HG03159 (cell line): Measurements from ENCODE around the gene ATOH7.
"Not testable (repeated sequence)": the region's sequence is repeated elsewhere in the genome, so short reads cannot be mapped to it uniquely, and the experiment has no call there.

ENCODE experiments used
- ATAC-seq: cut with Tn5 transposase; IDR thresholded peaks from one replicate; pipeline ENCODE4 v1.9.1; 2021; ENCODE audit warnings: mild to moderate bottlenecking, moderate library complexity; ENCODE audit not compliant: unreplicated experiment

Gene ATOH7

DNA sequence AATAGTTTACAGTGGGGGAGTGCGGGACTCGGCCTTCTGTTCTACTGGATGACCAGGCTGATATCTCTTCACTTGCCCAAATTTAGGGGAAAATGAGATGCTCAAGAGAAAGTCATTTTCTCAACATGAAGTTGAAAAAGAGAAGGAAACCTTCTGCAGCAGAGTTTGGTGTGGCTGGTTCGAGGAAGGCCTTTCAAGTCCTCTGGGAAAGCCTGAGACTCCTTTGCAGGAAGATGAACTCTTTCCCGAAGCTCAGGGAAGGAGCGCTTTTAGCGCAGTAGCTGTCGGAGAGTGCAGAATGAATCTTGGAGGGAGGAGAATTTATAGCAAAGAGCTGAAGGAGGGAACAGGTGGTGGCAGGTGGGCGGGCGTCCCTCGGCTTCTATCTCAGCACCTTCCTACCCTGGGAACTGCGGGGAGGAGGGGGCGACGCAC, at the start of gene ATOH7:
TSS of gene ATOH7 (minus strand) at position 297 of the 435 bp plus-strand sequence. CDS start 436 bp downstream, outside the sequence.
- no peak for ATAC-seq

DNA sequence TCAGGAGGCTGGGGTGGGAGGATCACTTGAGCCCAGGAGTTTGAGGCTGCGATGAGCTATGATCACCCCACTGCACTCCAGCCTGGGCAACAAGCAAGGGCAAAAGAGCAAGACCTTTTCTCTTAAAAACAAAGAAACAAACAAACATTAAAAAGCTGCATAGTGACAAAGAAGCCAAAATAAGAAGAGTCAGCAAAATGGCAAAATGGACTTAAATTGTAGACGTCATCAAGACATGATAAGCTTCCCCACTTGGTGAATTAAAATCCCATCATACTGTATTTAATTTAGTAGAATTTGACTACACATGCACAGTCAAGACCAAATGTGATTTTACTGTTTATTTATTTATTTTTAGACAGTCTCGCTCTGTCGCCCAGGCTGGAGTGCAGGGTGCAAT, 48.8 kb upstream of the ATOH7 start:
- ATAC-seq, result no peak

GRCh38 chr10:68278906-68279753, 47.2 kb upstream of the ATOH7 start:
- not testable (repeated sequence) for ATAC-seq

DNA sequence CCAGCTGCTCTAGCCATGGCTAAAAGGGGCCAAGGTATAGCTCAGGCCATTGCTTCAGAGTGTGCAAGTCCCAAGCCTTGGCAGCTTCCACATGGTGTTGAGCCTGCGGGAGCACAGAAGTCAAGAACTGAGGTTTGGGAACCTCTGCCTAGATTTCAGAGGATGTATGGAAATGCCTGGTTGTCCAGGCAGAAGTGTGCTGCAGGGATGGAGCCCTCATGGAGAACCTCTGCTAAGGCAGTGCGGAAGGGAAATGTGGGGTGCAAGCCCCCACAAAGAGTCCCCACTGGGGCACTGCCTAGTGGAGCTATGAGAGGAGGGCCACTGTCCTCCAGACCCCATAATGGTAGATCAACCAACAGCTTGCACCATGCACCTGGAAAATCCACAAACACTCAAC, 45.9 kb upstream of the ATOH7 start:
- not testable (repeated sequence) for ATAC-seq

DNA sequence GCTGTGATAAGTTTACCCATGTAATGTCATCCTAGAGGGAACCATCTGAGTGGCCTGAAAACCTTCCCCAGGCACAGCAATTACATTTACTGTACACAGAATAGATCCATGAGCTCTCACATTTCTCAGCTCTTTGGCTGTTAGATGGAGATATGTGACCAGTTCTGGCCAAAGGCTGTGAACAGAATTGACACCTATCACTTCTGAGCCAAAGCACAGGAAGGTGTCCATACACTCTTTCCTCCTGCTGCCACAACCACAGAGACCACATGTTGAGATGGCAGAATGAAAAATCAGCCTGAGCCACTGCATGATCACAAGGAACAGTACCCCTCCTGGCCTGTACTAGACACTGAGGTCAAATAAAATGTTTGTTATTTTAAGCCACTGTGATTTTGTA, 44.3 kb upstream of the ATOH7 start:
- ATAC-seq, result no peak

DNA sequence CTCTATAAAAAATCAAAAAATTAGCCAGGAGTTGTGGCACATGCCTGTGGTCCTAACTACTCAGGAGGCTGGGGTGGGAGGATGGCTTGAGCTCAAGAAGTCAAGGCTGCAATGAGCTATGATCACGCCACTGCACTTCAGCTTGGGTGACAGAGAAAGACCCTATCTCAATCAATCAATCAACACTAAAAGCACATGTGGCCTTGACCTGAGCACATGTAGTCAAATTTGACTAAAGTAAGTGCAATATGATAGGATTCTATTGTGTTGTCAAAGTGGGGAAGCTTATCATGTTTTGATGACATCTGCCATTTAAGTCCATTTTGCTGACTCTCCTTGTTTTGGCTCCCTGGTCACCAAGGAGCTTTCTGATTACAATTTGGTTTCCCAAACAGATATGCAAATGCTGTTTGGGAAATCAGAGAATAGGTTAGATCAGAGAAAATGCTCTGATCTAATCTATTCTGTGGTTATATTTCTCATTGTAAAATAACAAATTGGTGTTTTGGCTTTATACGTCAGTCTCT, 43.8 kb upstream of the ATOH7 start:
- ATAC-seq, result no peak

DNA sequence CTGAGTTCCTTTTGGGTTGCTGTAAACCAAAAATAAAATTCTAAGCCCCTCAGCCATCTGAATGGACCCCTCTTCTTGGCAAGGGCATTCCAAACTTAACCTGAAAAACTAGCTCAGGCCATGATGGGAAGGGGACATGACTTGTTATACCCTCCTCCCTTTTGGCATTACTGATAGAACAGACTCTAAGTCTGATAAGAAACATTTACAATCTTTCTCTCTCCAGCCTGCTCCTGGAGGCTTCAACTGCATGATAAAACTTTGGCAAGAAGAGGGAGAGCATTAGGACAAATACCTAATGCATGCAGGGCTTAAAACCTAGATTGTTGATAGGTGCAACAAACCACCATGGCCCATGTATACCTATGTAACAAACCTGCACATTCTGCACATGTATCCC, 40.9 kb upstream of the ATOH7 start:
- no peak for ATAC-seq

DNA sequence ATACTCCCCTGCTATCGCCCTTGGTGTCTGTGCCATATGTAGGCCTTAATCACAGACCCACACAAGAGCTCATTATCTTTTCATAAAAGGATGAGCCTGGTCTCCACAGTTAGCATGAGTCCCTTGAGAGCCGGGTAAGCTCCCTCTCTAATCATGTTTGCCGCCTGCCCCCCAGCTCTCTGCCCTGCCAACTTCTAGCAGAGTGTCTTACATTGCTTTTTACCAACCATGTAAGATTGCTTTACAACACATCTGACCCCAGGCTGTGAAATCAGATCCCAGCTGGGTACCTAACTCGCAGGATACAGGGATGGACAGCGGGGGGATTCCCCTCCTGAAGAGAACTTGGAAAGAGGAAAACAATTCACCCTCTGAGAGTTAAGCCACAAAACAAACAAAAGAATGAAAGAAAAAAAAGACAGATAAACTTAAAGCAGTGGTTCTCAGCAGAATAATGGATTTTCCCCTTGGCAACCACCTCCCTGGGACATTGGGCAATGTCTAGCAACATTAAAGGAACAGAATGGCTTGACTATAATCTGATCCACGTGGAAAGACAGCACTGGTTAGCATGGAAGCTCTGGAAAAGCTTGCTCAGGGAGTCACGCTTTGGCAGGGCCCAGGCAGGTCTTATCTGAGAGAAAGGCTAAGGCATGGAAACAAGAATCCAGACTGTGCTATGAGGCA, 39.4 kb upstream of the ATOH7 start:
- no peak for ATAC-seq

- ATAC-seq, result no peak
These were observed 37.8 kb upstream of the ATOH7 start for GRCh38 chr10:68269562-68270290.

DNA sequence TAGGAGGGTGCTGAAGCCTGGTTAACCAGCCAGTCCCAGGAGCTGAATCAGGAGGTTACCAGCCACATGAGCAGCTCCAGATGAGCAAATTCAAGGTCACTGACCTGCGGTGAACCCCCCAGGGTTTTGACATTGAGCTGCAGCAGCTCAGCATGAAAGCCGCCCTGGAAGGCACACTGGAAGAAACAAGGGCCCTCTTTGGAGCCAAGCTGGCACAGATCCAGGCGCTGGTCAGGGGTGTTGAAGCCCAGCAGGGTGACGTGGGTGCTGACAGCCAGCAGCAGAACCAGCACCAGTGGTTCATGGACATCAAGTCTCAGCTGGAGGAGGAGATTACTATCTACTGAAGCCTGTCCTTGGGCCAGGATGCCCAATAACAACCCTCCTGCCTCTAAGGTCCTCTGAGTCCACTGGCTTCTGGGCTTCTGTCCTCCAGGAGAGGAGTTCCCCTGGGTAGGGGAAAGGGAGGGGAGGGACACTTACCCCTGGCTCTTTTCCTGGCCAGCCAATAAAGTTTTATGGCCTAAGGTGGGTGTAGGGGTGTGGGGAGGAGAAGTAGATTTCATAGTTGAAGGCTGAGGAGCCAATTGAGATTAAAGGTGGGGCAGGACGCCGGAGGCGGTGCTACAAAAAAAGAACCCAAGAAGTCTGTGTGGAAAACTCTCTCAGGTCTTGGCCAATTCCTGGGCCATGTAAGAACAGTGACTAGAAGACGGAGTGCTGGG, 29.4 kb upstream of the ATOH7 start:
- no peak for ATAC-seq

- ATAC-seq, result no peak
These were observed 21.4 kb upstream of the ATOH7 start for GRCh38 chr10:68253346-68253745.

DNA sequence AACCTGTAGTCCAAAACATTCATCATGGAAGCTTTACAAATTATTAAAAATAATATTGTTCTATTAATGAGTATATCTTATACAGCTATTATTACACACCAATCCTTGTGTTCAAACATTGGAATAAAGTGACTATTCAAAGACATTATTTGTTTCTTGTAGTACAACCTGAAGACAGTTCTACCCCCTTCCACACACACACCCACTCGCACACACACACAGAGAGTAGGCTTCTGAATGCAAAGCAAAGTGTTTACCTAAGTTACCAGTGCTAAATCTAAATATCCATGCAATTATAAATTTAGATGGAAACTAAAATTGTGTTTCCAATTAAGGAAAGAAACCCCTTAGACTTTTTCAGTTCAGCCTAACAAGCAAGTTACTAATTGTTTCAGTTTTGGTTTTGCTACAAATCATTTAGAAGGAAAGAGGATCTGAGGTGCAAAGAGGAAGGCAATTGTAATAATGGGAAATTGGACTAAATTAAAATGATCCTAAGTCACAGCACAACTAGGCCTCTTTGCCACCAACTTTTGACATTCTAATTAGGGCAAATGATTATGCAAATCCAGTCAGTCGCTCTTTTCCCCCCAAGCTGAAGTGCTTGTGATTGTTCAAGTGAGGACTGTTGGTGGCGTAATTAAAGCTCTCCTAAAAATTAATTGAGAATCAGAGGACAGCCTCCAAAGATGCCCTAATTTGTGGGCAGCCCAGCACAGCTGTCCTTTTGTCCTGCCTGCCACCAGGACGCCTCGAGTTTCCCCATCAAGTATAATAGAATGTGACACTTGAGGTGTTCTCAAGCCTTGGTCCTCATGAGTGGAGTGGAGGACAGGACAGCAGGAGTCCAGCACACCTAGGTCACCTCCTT, 19.9 kb upstream of the ATOH7 start:
- ATAC-seq, result peak; percentile 49

DNA sequence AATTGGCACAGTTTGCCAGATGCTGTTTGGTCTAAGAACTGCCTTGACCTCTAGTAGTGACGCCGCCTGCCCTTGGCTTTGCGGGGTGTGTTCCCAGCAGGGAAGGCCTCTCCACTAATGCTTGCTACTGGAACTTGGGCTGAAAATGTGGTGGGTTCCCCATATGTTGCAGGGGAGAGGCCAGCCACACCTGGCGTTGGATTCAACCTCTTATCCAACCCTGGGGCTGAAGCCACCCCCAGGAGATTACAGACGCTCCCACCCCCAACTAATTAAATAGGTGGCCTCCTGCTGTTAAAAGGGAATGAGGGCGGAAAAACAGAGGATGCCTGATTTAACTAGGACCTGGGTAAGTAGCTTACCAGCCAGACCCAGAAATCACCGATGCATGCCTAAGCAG, 19.2 kb upstream of the ATOH7 start:
- ATAC-seq, result no peak

GRCh38 chr10:68249297-68249696, 17.4 kb upstream of the ATOH7 start:
- ATAC-seq, result no peak

GRCh38 chr10:68247931-68248330, 16.0 kb upstream of the ATOH7 start:
- no peak for ATAC-seq

- ATAC-seq, result not testable (repeated sequence)
These were observed 14.5 kb upstream of the ATOH7 start for GRCh38 chr10:68246397-68246796.

GRCh38 chr10:68242051-68242450, 10.1 kb upstream of the ATOH7 start:
- ATAC-seq, result no peak

DNA sequence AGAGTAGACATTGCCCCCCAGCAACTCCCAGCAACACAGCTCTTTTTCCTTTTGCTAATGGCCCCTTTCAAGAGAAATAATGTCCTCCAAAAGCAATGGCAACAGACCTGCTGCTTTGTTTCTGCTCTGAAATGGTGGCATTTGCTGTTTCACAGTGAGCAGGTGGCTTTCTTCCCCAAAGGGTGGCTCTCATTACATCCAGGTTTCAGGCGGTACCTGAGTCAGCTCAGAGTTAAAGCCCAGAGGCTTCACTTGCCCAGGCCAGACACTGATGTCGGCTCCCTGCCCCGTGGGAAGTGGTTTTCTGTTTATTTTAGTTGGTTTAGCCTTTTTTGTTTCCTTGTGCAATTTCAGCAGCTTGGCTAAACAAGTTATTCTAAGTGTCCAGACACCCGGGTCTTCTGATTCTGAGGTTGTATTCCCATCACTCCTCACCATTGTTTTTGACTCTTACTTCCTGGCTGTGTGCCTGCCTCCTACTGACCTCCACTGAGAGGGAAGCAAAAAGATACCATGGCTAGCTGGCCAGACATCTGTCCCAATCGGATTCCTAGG, 7.8 kb upstream of the ATOH7 start:
- no peak for ATAC-seq

GRCh38 chr10:68239069-68239468, 7.2 kb upstream of the ATOH7 start:
- no peak for ATAC-seq
